Placental epithelial cell (primary cell): ENCODE data around the gene RSPH10B2. TPM values are rescaled to one million over a fixed set of nuclear protein-coding genes. Genes with fewer than 3 reads are reported as not detected.

Source experiments
- total RNA-seq: library from RNA; depleted of rRNA; stranded (reverse); fragments of >200 nt; gene quantifications from 2 replicates; pipeline ENCODE4 v1.2.3, GENCODE V29; 2012

The RSPH10B2 gene
- total RNA-seq, result 0.39 TPM in 1 of 2 replicates, not detected in the other

GRCh38 chr7:6753964-6754363 lies at the start of gene RSPH10B2:
TSS of gene RSPH10B2 (plus strand) at chr7:6754103. CDS start at chr7:6757678, 3,575 bp downstream.

GRCh38 chr7:6706666-6707407 lies 47.1 kb upstream of the RSPH10B2 start, which contains the start of gene ZNF12:
TSS of gene ZNF12 (minus strand) at chr7:6706947. CDS start at chr7:6705173, 1,774 bp downstream.

GRCh38 chr7:6826151-6826550 lies 72.2 kb downstream of the RSPH10B2 start, which contains the start of gene CCZ1B:
TSS of gene CCZ1B (minus strand) at chr7:6826275. CDS start at chr7:6826197, 78 bp downstream.

Other genes starting within 250 kb of the RSPH10B2 start
- gene GRID2IP, start 202.6 kb upstream of the RSPH10B2 start, total RNA-seq, result under 0.01 TPM in 1 of 2 replicates, not detected in the other
- gene ZDHHC4, start 176.6 kb upstream of the RSPH10B2 start, total RNA-seq, result 59.1 and 69.9 TPM in 2 replicates
- gene INTS15, start 164.1 kb upstream of the RSPH10B2 start, total RNA-seq, result 17.4 and 20.0 TPM in 2 replicates
- 1.4 and 2.4 TPM in 2 replicates for gene ZNF853, start 138.5 kb upstream of the RSPH10B2 start, total RNA-seq
- 12.0 and 13.7 TPM in 2 replicates for gene ZNF316, start 116.8 kb upstream of the RSPH10B2 start, total RNA-seq
- 20.4 and 27.5 TPM in 2 replicates for gene ZNF12, start 47.2 kb upstream of the RSPH10B2 start, total RNA-seq
- 24.9 and 47.5 TPM in 2 replicates for gene CCZ1B, start 72.2 kb downstream of the RSPH10B2 start, total RNA-seq